H1 (cell line): Measurements from ENCODE around the gene SBK2. TPM values are rescaled to one million over a fixed set of nuclear protein-coding genes. Genes with fewer than 3 reads are reported as not detected.

ENCODE experiments used
- CTCF ChIA-PET: fragments of 300-600 bp; sonication (Branson Sonifier 250); formaldehyde crosslinking; loops from one replicate; lab custom pipeline; 2021; ENCODE audit not compliant: partially characterized antibody; lab: Charles Lee
- POLR2A ChIA-PET: fragments of 300-600 bp; sonication (Branson Sonifier 250); formaldehyde crosslinking; loops from one replicate; lab custom pipeline; 2021; ENCODE audit warnings: inconsistent platforms; ENCODE audit not compliant: partially characterized antibody; lab: Charles Lee
- DNase-seq, 2 experiments: peaks; one replicate each; pipeline versions ENCODE4 v3.0.0 to v3.0.0-alpha.2; 2010 to 2022; ENCODE audit warnings: low spot score in 2 of 2, low read depth in 1 of 2, mixed read lengths in 1 of 2
- FAIRE-seq: peaks from 2 replicates; lab custom pipeline; 2011; peaks lifted over from hg19 to GRCh38; lab: Jason Lieb, UNC
- H2AFZ ChIP-seq: 2 replicates; pipeline ENCODE4 v1.8.1; 2012; ENCODE audit warnings: low read length, inconsistent platforms
- H2AK5ac ChIP-seq: 2 replicates; pipeline ENCODE4 v1.6.1; 2013; ENCODE audit warnings: low read depth, low read length
- H2BK120ac ChIP-seq: replicated peaks from 2 replicates; pipeline ENCODE3; 2013; ENCODE audit warnings: low read depth, low read length, inconsistent platforms
- H2BK12ac ChIP-seq: 2 replicates; pipeline ENCODE4 v1.6.1; 2013; ENCODE audit warnings: low read depth, low read length
- H2BK15ac ChIP-seq: 2 replicates; pipeline ENCODE4 v1.6.1; 2013; ENCODE audit warnings: low read length
- H2BK20ac ChIP-seq: 2 replicates; pipeline ENCODE4 v1.6.1; 2013; ENCODE audit warnings: low read length
- H2BK5ac ChIP-seq: 2 replicates; pipeline ENCODE4 v1.6.1; 2013; ENCODE audit warnings: low read depth, low read length
- H3K14ac ChIP-seq: 2 replicates; pipeline ENCODE4 v1.6.1; 2013; ENCODE audit warnings: inconsistent platforms; ENCODE audit not compliant: insufficient read length
- H3K18ac ChIP-seq: 2 replicates; pipeline ENCODE4 v1.6.1; 2013; ENCODE audit warnings: low read length; ENCODE audit errors: extremely low read depth
- H3K23ac ChIP-seq: 2 replicates; pipeline ENCODE4 v1.6.1; 2013; ENCODE audit warnings: inconsistent platforms; ENCODE audit not compliant: insufficient read length
- H3K23me2 ChIP-seq: 2 replicates; pipeline ENCODE4 v1.6.1; 2013; ENCODE audit warnings: low read depth, low read length
- H3K27ac ChIP-seq: 2 replicates; pipeline ENCODE4 v1.6.1; 2011; ENCODE audit warnings: low read depth, low read length, inconsistent platforms
- H3K27me3 ChIP-seq, 4 experiments: replicated peaks in 1 of 4; 1 replicate in 1 of 4; 2 replicates in 3 of 4; pipeline versions ENCODE4 v1.6.1 to v1.8.1; 2011 to 2013; ENCODE audit warnings: low read length in 3 of 4, mild to moderate bottlenecking in 3 of 4, inconsistent platforms in 2 of 4, mixed read lengths in 2 of 4, moderate library complexity in 1 of 4; ENCODE audit not compliant: control insufficient read depth in 3 of 4, insufficient read depth in 3 of 4; ENCODE audit errors: extremely low read depth in 1 of 4
- H3K36me3 ChIP-seq, 4 experiments: 2 replicates each; pipeline versions ENCODE4 v1.6.1 to v1.8.1; 2011 to 2013; ENCODE audit warnings: mild to moderate bottlenecking in 4 of 4, low read length in 3 of 4, moderate library complexity in 2 of 4, control low read depth in 1 of 4, inconsistent platforms in 1 of 4; ENCODE audit not compliant: insufficient read depth in 4 of 4, control insufficient read depth in 2 of 4
- H3K4ac ChIP-seq: replicated peaks from 2 replicates; pipeline ENCODE3; 2013; ENCODE audit warnings: low read length, low read depth, mixed read lengths, inconsistent platforms; ENCODE audit not compliant: insufficient read length
- H3K4me1 ChIP-seq, 4 experiments: replicated peaks in 1 of 4; 1 replicate in 1 of 4; 2 replicates in 3 of 4; pipeline versions ENCODE4 v1.6.1 to v1.8.1; 2011 to 2013; ENCODE audit warnings: low read length in 3 of 4, inconsistent platforms in 2 of 4, mixed read lengths in 1 of 4; ENCODE audit not compliant: insufficient read depth in 4 of 4, control insufficient read depth in 3 of 4
- H3K4me2 ChIP-seq, 2 experiments: 2 replicates each; pipeline versions ENCODE4 v1.6.1 to v1.8.1; 2011 to 2013; ENCODE audit warnings: low read depth in 2 of 2, low read length in 2 of 2, control low read depth in 1 of 2, inconsistent platforms in 1 of 2, mild to moderate bottlenecking in 1 of 2; ENCODE audit not compliant: insufficient read depth in 1 of 2
- H3K4me3 ChIP-seq, 4 experiments: fragments of 200-600, 300-600 bp in 1 of 4; sonication (generic), shearing (Covaris generic), sonication (Bioruptor Twin) in 1 of 4; 2 replicates each; pipeline versions ENCODE4 v1.5.1 to v1.8.1; 2011 to 2016; ENCODE audit warnings: low read length in 4 of 4, low read depth in 3 of 4, control low read depth in 2 of 4, inconsistent platforms in 2 of 4, mild to moderate bottlenecking in 2 of 4, mixed read lengths in 1 of 4, moderate library complexity in 1 of 4; ENCODE audit not compliant: insufficient read depth in 2 of 4; ENCODE audit errors: extremely low read depth in 1 of 4
- H3K56ac ChIP-seq: replicated peaks from 2 replicates; pipeline ENCODE3; 2013; ENCODE audit warnings: low read depth, mild to moderate bottlenecking, mixed read lengths, low read length, inconsistent platforms; ENCODE audit not compliant: insufficient read length
- H3K79me1 ChIP-seq: 2 replicates; pipeline ENCODE4 v1.6.1; 2013; ENCODE audit warnings: low read depth, low read length, control low read depth
- H3K79me2 ChIP-seq, 2 experiments: 2 replicates each; pipeline versions ENCODE4 v1.6.1 to v1.8.1; 2012 to 2013; ENCODE audit warnings: low read length in 2 of 2, mild to moderate bottlenecking in 2 of 2, inconsistent platforms in 1 of 2; ENCODE audit not compliant: insufficient read depth in 2 of 2, control insufficient read depth in 1 of 2
- H3K9ac ChIP-seq, 4 experiments: replicated peaks in 1 of 4; 1 replicate in 1 of 4; 2 replicates in 3 of 4; pipeline versions ENCODE4 v1.6.1 to v1.8.1; 2011 to 2013; ENCODE audit warnings: low read depth in 3 of 4, low read length in 3 of 4, control low read depth in 2 of 4, mild to moderate bottlenecking in 2 of 4, moderate library complexity in 2 of 4, inconsistent platforms in 1 of 4; ENCODE audit errors: extremely low read depth in 1 of 4
- H3K9me3 ChIP-seq, 2 experiments: 2 replicates each; pipeline versions ENCODE4 v1.6.1 to v1.8.1; 2012 to 2013; ENCODE audit warnings: mild to moderate bottlenecking in 2 of 2, moderate library complexity in 2 of 2, control low read depth in 1 of 2, inconsistent platforms in 1 of 2, low read depth in 1 of 2, low read length in 1 of 2, mixed read lengths in 1 of 2; ENCODE audit not compliant: insufficient read depth in 2 of 2
- H4K20me1 ChIP-seq, 2 experiments: replicated peaks in 1 of 2; 2 replicates each; pipeline versions ENCODE3 to v1.8.1; 2011 to 2013; ENCODE audit warnings: inconsistent platforms in 2 of 2, low read length in 2 of 2, mild to moderate bottlenecking in 1 of 2; ENCODE audit not compliant: insufficient read depth in 2 of 2, control insufficient read depth in 1 of 2
- H4K5ac ChIP-seq: 2 replicates; pipeline ENCODE4 v1.6.1; 2013; ENCODE audit warnings: low read length, low read depth, mixed read lengths, inconsistent platforms; ENCODE audit not compliant: insufficient read length
- H4K8ac ChIP-seq: 2 replicates; pipeline ENCODE4 v1.8.0; 2013; ENCODE audit warnings: mild to moderate bottlenecking, moderate library complexity, low read length, inconsistent platforms; ENCODE audit not compliant: insufficient read depth; ENCODE audit errors: extremely low read depth
- H4K91ac ChIP-seq: replicated peaks from 2 replicates; pipeline ENCODE3; 2013; ENCODE audit warnings: low read length, mixed read lengths, inconsistent platforms; ENCODE audit not compliant: insufficient read length
- ASH2L ChIP-seq: fragments of 200-600, 300-600 bp; sonication (generic); IDR thresholded peaks from one replicate; pipeline ENCODE4 v1.7.1; 2017; ENCODE audit warnings: low read length
- CREB1 ChIP-seq: IDR thresholded peaks from 2 replicates; pipeline ENCODE4 v1.6.1; 2012; ENCODE audit warnings: inconsistent platforms
- SIRT6 ChIP-seq: IDR thresholded peaks from one replicate; pipeline ENCODE4 v1.7.1; 2012; ENCODE audit warnings: low read length, inconsistent platforms
- SIX5 ChIP-seq: IDR thresholded peaks from 2 replicates; pipeline ENCODE4 v1.6.1; 2011; ENCODE audit warnings: mild to moderate bottlenecking, low read depth, low read length
- WGBS, 2 experiments: shearing (Covaris generic) in 1 of 2; methylation state at CpG; one replicate each; pipeline versions ENCODE4 v1.1.6 to v1.1.7; 2013 to 2015; ENCODE audit warnings: low lambda C conversion rate in 2 of 2, mixed read lengths in 2 of 2, inconsistent platforms in 1 of 2, low coverage in 1 of 2, missing lambda C conversion rate in 1 of 2; ENCODE audit not compliant: insufficient replicate concordance in 2 of 2, insufficient coverage in 1 of 2, insufficient read length in 1 of 2; ENCODE audit errors: extremely low coverage in 1 of 2, missing lambda C conversion rate in 1 of 2; 5-methylcytosine and 5-hydroxymethylcytosine counted together
- polyA plus RNA-seq, 7 experiments: library from polyadenylated mRNA; depleted of rRNA in 3 of 7; stranded (reverse) in 5 of 7; unstranded in 2 of 7; fragments of >200 nt in 5 of 7; fragments of 200-250 nt in 2 of 7; gene quantifications; 1 replicate in 5 of 7; 2 replicates in 1 of 7; 4 replicates in 1 of 7; pipeline versions ENCODE4 v1.2.1 to v1.2.3, GENCODE V29; 2011 to 2013; ENCODE audit warnings: missing spikeins in 2 of 7, mixed read lengths in 2 of 7
- total RNA-seq: library from RNA; stranded (reverse); fragmentation: NEBNext Ultra II Directional; extraction: Animal tissue kit (Norgen Biotek cat#: 25700); gene quantifications from 2 replicates; pipeline ENCODE4 v1.2.1, GENCODE V29; 2021

SBK2 gene
- total and polyA plus RNA-seq, 2 of the 8 experiments (the other 6 are each of a cell fraction or from before 2014, with no cell fraction given) = 3.2 to 4.1 TPM

DNA sequence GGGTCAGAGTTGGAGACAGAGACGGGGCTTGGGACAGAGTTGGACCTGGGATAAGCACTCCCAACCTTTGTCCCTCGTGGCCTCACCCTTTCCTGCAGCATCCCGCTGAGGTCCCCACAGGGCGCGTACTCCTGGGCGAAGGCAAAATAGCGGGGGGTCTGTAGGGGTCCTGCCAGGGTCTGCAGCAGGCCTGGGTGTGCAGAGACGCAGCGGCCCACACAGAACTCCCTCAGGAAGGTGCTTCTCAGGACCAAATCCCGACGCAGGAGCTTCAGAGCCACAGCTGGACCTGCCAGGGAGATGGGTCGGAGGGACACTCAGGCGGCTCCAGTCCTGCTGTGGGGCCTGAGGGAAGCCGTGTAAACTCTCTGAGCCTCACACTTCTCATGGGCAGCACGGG, 7.1 kb upstream of the SBK2 start:
- Histone ChIP-seq H3K4me3 (no peak overlapping the region), H3K9ac (no peak overlapping the region), H4K91ac (no peak overlapping the region), H3K27ac (no peak overlapping the region), H2BK20ac (no peak overlapping the region), H3K14ac (no peak overlapping the region), H2BK5ac (no peak overlapping the region), H3K23ac (no peak overlapping the region), H3K4ac (no peak overlapping the region), H3K9me3 (no peaks in the 10 kb centered on the region), H3K36me3 (no peaks in the 10 kb centered on the region; a peak in 1 of 8 replicates), H3K4me2 (no peak overlapping the region), H2BK12ac (no peak overlapping the region), H4K20me1 (peaks cover 0 to 3% of the 10 kb centered on the region in 2 experiments), H3K79me2 (no peaks in the 10 kb centered on the region), H2BK15ac (no peak overlapping the region), H3K4me1 (peaks cover 0 to 20% (median 12%) of the 10 kb centered on the region in 4 experiments; a peak in 6 of 7 replicates), H3K23me2 (peaks cover 12% of the 10 kb centered on the region; the same call in 1 of the 2 replicates), H2AK5ac (0 out of 2 replicates have a peak overlapping the region, but pooled peaks have one; percentile 26), H3K56ac (no peak overlapping the region), H2AFZ (no peak overlapping the region), H3K79me1 (no peaks in the 10 kb centered on the region), H3K27me3 (no peaks in the 10 kb centered on the region; a peak in 3 of 7 replicates), H4K8ac (no peak overlapping the region), H4K5ac (no peak overlapping the region), H3K18ac (no peak overlapping the region), H2BK120ac (no peak overlapping the region)
- WGBS, 2 experiments = 94% methylated on average over 15 of the region's 15 CpGs; no CpG with 5 or more reads in 1 of the 2 experiments
- CTCF ChIA-PET = interaction anchor here (1.0 to 1.4 kb wide), 2 partner anchors 29 to 40 kb away, joined by 3 read pairs; no protein-coding TSS in a partner anchor
- FAIRE-seq = no peak
- TF ChIP-seq CREB1 (no peak), SIX5 (no peak), SIRT6 (no peak), ASH2L (no peak)
- POLR2A ChIA-PET = interaction anchor here (0.5 to 1.2 kb wide), 4 partner anchors 12 to 1105 kb away, joined by 3 to 6 read pairs (median 4); no protein-coding TSS in a partner anchor
- no peak for DNase-seq
